Gastroesophageal sphincter (tissue), 3 donors: ENCODE measurements around the gene SLC25A39.

Experiments
- POLR2A ChIP-seq, 2 donors: fragments of 450-650 bp; IDR thresholded peaks; one replicate each; pipeline ENCODE4 v1.6.1; 2017; ENCODE audit warnings: antibody characterized with exemption in 2 of 2, mild to moderate bottlenecking in 2 of 2, moderate library complexity in 1 of 2
- TF ChIP-seq, protein P1 (sequence below), 4 experiments: fragments of 200-600 bp in 2 of 4; fragments of 450-650 bp in 2 of 4; sonication (generic) in 1 of 4; IDR thresholded peaks; one replicate each; pipeline ENCODE4 v1.5.1; 2017 to 2019; ENCODE audit warnings: antibody characterized with exemption in 4 of 4, mild to moderate bottlenecking in 2 of 4, moderate library complexity in 2 of 4

DNA sequence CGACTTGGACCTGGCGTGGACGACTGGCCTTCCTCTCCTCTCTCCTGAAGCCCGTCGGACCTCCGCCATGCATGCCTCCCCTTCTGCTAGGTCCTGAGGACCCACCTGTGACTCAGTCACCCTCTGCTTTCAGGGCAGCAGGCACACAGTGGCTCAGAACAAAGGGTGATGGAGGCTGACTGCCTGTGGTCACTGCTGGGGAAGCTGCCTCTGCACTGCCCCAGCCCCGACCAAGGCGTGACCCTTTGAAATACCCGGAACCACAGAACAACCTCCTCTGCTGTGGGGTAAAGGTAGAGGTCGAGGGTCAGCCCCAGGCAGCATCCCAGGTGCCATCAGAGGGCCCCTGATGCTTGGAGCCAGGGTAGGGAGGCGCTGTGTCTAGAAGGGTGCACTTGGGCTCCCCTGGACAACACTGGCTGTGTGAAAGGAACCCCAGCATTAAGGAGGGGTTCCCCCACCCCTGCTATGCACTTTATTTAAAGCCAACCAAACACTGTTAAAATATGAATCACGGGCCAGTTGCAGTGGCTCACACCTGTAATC lies 44.2 kb downstream of the SLC25A39 start:
- TF ChIP-seq, protein P1, sequence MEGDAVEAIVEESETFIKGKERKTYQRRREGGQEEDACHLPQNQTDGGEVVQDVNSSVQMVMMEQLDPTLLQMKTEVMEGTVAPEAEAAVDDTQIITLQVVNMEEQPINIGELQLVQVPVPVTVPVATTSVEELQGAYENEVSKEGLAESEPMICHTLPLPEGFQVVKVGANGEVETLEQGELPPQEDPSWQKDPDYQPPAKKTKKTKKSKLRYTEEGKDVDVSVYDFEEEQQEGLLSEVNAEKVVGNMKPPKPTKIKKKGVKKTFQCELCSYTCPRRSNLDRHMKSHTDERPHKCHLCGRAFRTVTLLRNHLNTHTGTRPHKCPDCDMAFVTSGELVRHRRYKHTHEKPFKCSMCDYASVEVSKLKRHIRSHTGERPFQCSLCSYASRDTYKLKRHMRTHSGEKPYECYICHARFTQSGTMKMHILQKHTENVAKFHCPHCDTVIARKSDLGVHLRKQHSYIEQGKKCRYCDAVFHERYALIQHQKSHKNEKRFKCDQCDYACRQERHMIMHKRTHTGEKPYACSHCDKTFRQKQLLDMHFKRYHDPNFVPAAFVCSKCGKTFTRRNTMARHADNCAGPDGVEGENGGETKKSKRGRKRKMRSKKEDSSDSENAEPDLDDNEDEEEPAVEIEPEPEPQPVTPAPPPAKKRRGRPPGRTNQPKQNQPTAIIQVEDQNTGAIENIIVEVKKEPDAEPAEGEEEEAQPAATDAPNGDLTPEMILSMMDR (IDR thresholded peaks at IDR 0.05): no peak
- TF ChIP-seq POLR2A (IDR thresholded peaks at IDR 0.05): no peak
